CD4-positive, CD25-positive, alpha-beta regulatory T cell (primary cell): Measurements from ENCODE around the gene KRT28. TPM values are rescaled to one million over a fixed set of nuclear protein-coding genes. Genes with fewer than 3 reads are reported as not detected.

Experiments used
- ATAC-seq, 2 donors: fragments of 150-1000 bp; cut with Tn5 transposase; one replicate each; pipeline ENCODE4 v1.10.0; 2021; ENCODE audit warnings: low read depth in 2 of 2, moderate number of reproducible peaks in 2 of 2, moderate library complexity in 1 of 2
- DNase-seq, 3 donors: peaks; one replicate each; pipeline versions ENCODE4 v3.0.0 to v3.0.0-alpha.2; 2012 to 2022; ENCODE audit warnings: mixed read lengths in 1 of 3
- H3K27ac ChIP-seq: one replicate; pipeline ENCODE4 v1.7.0; 2013; ENCODE audit warnings: mild to moderate bottlenecking, low read length; ENCODE audit not compliant: insufficient read depth, poor library complexity, severe bottlenecking
- H3K27me3 ChIP-seq: one replicate; pipeline ENCODE4 v1.7.0; 2013; ENCODE audit warnings: low read length; ENCODE audit not compliant: control insufficient read depth, insufficient read depth
- H3K36me3 ChIP-seq: one replicate; pipeline ENCODE4 v1.7.0; 2013; ENCODE audit warnings: mild to moderate bottlenecking, low read length, moderate library complexity; ENCODE audit not compliant: control insufficient read depth, insufficient read depth
- H3K4me1 ChIP-seq: 2 replicates; pipeline ENCODE4 v1.7.0; 2013; ENCODE audit warnings: mild to moderate bottlenecking, low read length; ENCODE audit not compliant: insufficient read depth, control insufficient read depth, poor library complexity, severe bottlenecking
- H3K4me3 ChIP-seq: one replicate; pipeline ENCODE4 v1.7.0; 2013; ENCODE audit warnings: low read depth, mild to moderate bottlenecking, low read length, moderate library complexity
- H3K9me3 ChIP-seq, 2 experiments: 1 replicate in 1 of 2; 2 replicates in 1 of 2; pipeline ENCODE4 v1.7.0; 2013; ENCODE audit warnings: low read length in 2 of 2, mild to moderate bottlenecking in 1 of 2, moderate library complexity in 1 of 2; ENCODE audit not compliant: control insufficient read depth in 2 of 2
- H3K27ac Mint-ChIP-seq, 3 donors: one replicate each; pipeline ENCODE4 v1.8.0; 2020 to 2022; ENCODE audit warnings: mild to moderate bottlenecking in 3 of 3, mixed read lengths in 3 of 3, moderate library complexity in 2 of 3
- H3K27me3 Mint-ChIP-seq: one replicate; pipeline ENCODE4 v1.8.0; 2022; ENCODE audit warnings: mild to moderate bottlenecking, mixed read lengths
- H3K36me3 Mint-ChIP-seq: one replicate; pipeline ENCODE4 v1.8.0; 2020; ENCODE audit warnings: mixed read lengths
- H3K4me1 Mint-ChIP-seq, 4 donors: one replicate each; pipeline ENCODE4 v1.8.0; 2020 to 2022; ENCODE audit warnings: mixed read lengths in 4 of 4, mild to moderate bottlenecking in 1 of 4
- H3K4me3 Mint-ChIP-seq, 4 donors: one replicate each; pipeline ENCODE4 v1.8.0; 2020 to 2022; ENCODE audit warnings: mild to moderate bottlenecking in 4 of 4, mixed read lengths in 4 of 4, moderate library complexity in 3 of 4
- H3K9me3 Mint-ChIP-seq, 7 donors: one replicate each; pipeline ENCODE4 v1.8.0; 2020 to 2022; ENCODE audit warnings: mixed read lengths in 7 of 7, mild to moderate bottlenecking in 3 of 7, moderate library complexity in 2 of 7
- polyA plus RNA-seq, 4 donors: library from polyadenylated mRNA; unstranded; fragments of 300-500 nt; fragmentation: Illumina TruSeq; gene quantifications; one replicate each; pipeline ENCODE4 v1.2.3, GENCODE V29; 2021
- total RNA-seq: library from RNA; stranded (reverse); gene quantifications from one replicate; pipeline ENCODE4 v1.2.3, GENCODE V29; 2022

The KRT28 gene
- total RNA-seq (not detected), polyA plus RNA-seq (not detected)

- H3K27ac ChIP-seq = no peak within 1 kb of the TSS
- Mint-ChIP-seq H3K27me3 (peaks cover 38% of the 10 kb centered on the region), H3K4me3 (no peak within 1 kb of the TSS)
Measured at GRCh38 chr17:40799859-40800258, at the start of gene KRT28. TSS of gene KRT28 (minus strand) at chr17:40799959. CDS start at chr17:40799893, 66 bp downstream.

GRCh38 chr17:40848583-40849235 is 49.0 kb upstream of the KRT28 start:
- Mint-ChIP-seq H3K4me3 (no peak overlapping the region), H3K4me1 (no peaks in the 10 kb centered on the region), H3K27ac (no peak overlapping the region), H3K27me3 (peaks cover 56% of the 10 kb centered on the region), H3K36me3 (no peaks in the 10 kb centered on the region), H3K9me3 (no peaks in the 10 kb centered on the region)
- no peak for DNase-seq
- H3K4me3 ChIP-seq = no peak overlapping the region
- no peaks in the 10 kb centered on the region for H3K4me1 ChIP-seq
- no peaks in the 10 kb centered on the region for H3K9me3 ChIP-seq
- no peaks in the 10 kb centered on the region for H3K36me3 ChIP-seq
- H3K27ac ChIP-seq = no peak overlapping the region
- peaks cover 24% of the 10 kb centered on the region for H3K27me3 ChIP-seq
- no peak for ATAC-seq

More at GRCh38 chr17:40799859-40800258, at the start of gene KRT28:
- H3K4me3 ChIP-seq = no peak within 1 kb of the TSS
- Mint-ChIP-seq H3K4me1 (peaks cover 0 to 3% (median 1%) of the 10 kb centered on the region in 4 donors), H3K27ac (no peak within 1 kb of the TSS), H3K9me3 (peaks cover 0 to under 1% (median 0%) of the 10 kb centered on the region in 7 donors), H3K36me3 (no peaks in the 10 kb centered on the region)
- no peaks in the 10 kb centered on the region for H3K36me3 ChIP-seq
- peaks cover 41% of the 10 kb centered on the region for H3K27me3 ChIP-seq
- no peaks in the 10 kb centered on the region for H3K9me3 ChIP-seq
- H3K4me1 ChIP-seq = peaks cover 3% of the 10 kb centered on the region
- no peak for ATAC-seq
- no peak for DNase-seq

GRCh38 chr17:40846515-40847144 is 46.9 kb upstream of the KRT28 start:
- ATAC-seq = no peak
- H3K4me1 ChIP-seq = no peaks in the 10 kb centered on the region
- Mint-ChIP-seq H3K4me1 (no peaks in the 10 kb centered on the region), H3K4me3 (no peak overlapping the region), H3K9me3 (peaks cover 0 to 1% (median 0%) of the 10 kb centered on the region in 7 donors), H3K36me3 (no peaks in the 10 kb centered on the region), H3K27me3 (peaks cover 64% of the 10 kb centered on the region), H3K27ac (no peak overlapping the region)
- H3K27ac ChIP-seq = no peak overlapping the region
- H3K36me3 ChIP-seq = no peaks in the 10 kb centered on the region
- no peak overlapping the region for H3K4me3 ChIP-seq
- no peak for DNase-seq
- H3K9me3 ChIP-seq = no peaks in the 10 kb centered on the region
- H3K27me3 ChIP-seq = peaks cover 27% of the 10 kb centered on the region

- Histone ChIP-seq H3K4me1 (no peaks in the 10 kb centered on the region), H3K9me3 (no peaks in the 10 kb centered on the region)
- no peak overlapping the region for H3K27ac Mint-ChIP-seq
Measured at GRCh38 chr17:40844671-40845107, 44.9 kb upstream of the KRT28 start.

GRCh38 chr17:40843242-40843641 is 43.5 kb upstream of the KRT28 start:
- Histone ChIP-seq H3K4me3 (no peak overlapping the region), H3K27me3 (peaks cover 24% of the 10 kb centered on the region), H3K36me3 (no peaks in the 10 kb centered on the region), H3K27ac (no peak overlapping the region), H3K4me1 (no peaks in the 10 kb centered on the region), H3K9me3 (no peaks in the 10 kb centered on the region)
- H3K27me3 Mint-ChIP-seq = peaks cover 75% of the 10 kb centered on the region
- ATAC-seq (no peak), DNase-seq (no peak)
- H3K27ac Mint-ChIP-seq = no peak overlapping the region
- H3K4me1 Mint-ChIP-seq = no peaks in the 10 kb centered on the region
- H3K4me3 Mint-ChIP-seq = no peak overlapping the region
- no peaks in the 10 kb centered on the region for H3K36me3 Mint-ChIP-seq
- peaks cover 0 to 1% (median 0%) of the 10 kb centered on the region in 7 donors for H3K9me3 Mint-ChIP-seq

More at GRCh38 chr17:40844671-40845107, 44.9 kb upstream of the KRT28 start:
- no peak for DNase-seq
- H3K27me3 ChIP-seq = peaks cover 29% of the 10 kb centered on the region
- Mint-ChIP-seq H3K4me1 (no peaks in the 10 kb centered on the region), H3K27me3 (peaks cover 68% of the 10 kb centered on the region), H3K4me3 (no peak overlapping the region), H3K9me3 (peaks cover 0 to 1% (median 0%) of the 10 kb centered on the region in 7 donors), H3K36me3 (no peaks in the 10 kb centered on the region)
- ATAC-seq = no peak
- no peak overlapping the region for H3K27ac ChIP-seq
- no peaks in the 10 kb centered on the region for H3K36me3 ChIP-seq
- H3K4me3 ChIP-seq = no peak overlapping the region

- Mint-ChIP-seq H3K27me3 (peaks cover 66% of the 10 kb centered on the region), H3K4me1 (no peaks in the 10 kb centered on the region), H3K27ac (no peak overlapping the region), H3K36me3 (no peaks in the 10 kb centered on the region), H3K4me3 (no peak overlapping the region), H3K9me3 (peaks cover 0 to 1% (median 0%) of the 10 kb centered on the region in 7 donors)
- no peak overlapping the region for H3K4me3 ChIP-seq
- H3K27me3 ChIP-seq = peaks cover 20% of the 10 kb centered on the region
- no peaks in the 10 kb centered on the region for H3K4me1 ChIP-seq
- ATAC-seq (no peak), DNase-seq (no peak)
- no peaks in the 10 kb centered on the region for H3K9me3 ChIP-seq
- no peak overlapping the region for H3K27ac ChIP-seq
- no peaks in the 10 kb centered on the region for H3K36me3 ChIP-seq
Measured at GRCh38 chr17:40841246-40841645, 41.5 kb upstream of the KRT28 start.

- H3K4me3 Mint-ChIP-seq = no peak overlapping the region
- no peaks in the 10 kb centered on the region for H3K4me1 ChIP-seq
- H3K36me3 ChIP-seq = peaks cover 8% of the 10 kb centered on the region
Measured at GRCh38 chr17:40839194-40839593, 39.4 kb upstream of the KRT28 start.

More at GRCh38 chr17:40839194-40839593, 39.4 kb upstream of the KRT28 start:
- Histone ChIP-seq H3K27ac (no peak overlapping the region), H3K27me3 (peaks cover 16% of the 10 kb centered on the region), H3K4me3 (no peak overlapping the region), H3K9me3 (no peaks in the 10 kb centered on the region)
- Mint-ChIP-seq H3K27me3 (peaks cover 47% of the 10 kb centered on the region), H3K27ac (no peak overlapping the region), H3K9me3 (peaks cover 0 to 1% (median 0%) of the 10 kb centered on the region in 7 donors), H3K4me1 (no peaks in the 10 kb centered on the region), H3K36me3 (peaks cover 11% of the 10 kb centered on the region)
- no peak for ATAC-seq
- no peak for DNase-seq
